ENCODE results near the gene ZFY.

- TF ChIP-seq, protein P1, sequence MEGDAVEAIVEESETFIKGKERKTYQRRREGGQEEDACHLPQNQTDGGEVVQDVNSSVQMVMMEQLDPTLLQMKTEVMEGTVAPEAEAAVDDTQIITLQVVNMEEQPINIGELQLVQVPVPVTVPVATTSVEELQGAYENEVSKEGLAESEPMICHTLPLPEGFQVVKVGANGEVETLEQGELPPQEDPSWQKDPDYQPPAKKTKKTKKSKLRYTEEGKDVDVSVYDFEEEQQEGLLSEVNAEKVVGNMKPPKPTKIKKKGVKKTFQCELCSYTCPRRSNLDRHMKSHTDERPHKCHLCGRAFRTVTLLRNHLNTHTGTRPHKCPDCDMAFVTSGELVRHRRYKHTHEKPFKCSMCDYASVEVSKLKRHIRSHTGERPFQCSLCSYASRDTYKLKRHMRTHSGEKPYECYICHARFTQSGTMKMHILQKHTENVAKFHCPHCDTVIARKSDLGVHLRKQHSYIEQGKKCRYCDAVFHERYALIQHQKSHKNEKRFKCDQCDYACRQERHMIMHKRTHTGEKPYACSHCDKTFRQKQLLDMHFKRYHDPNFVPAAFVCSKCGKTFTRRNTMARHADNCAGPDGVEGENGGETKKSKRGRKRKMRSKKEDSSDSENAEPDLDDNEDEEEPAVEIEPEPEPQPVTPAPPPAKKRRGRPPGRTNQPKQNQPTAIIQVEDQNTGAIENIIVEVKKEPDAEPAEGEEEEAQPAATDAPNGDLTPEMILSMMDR (IDR thresholded peaks at IDR 0.05) = no peak
- no peak for TF ChIP-seq POLR2AphosphoS5 (IDR thresholded peaks at IDR 0.05)
Measured at GRCh38 chrY:3002680-3003515, 67.7 kb downstream of the ZFY start.

Measured in breast epithelium (tissue), 3 donors.